ENCODE results near the gene DLGAP5. TPM values are rescaled to one million over a fixed set of nuclear protein-coding genes. Genes with fewer than 3 reads are reported as not detected.

The DLGAP5 gene, protein sequence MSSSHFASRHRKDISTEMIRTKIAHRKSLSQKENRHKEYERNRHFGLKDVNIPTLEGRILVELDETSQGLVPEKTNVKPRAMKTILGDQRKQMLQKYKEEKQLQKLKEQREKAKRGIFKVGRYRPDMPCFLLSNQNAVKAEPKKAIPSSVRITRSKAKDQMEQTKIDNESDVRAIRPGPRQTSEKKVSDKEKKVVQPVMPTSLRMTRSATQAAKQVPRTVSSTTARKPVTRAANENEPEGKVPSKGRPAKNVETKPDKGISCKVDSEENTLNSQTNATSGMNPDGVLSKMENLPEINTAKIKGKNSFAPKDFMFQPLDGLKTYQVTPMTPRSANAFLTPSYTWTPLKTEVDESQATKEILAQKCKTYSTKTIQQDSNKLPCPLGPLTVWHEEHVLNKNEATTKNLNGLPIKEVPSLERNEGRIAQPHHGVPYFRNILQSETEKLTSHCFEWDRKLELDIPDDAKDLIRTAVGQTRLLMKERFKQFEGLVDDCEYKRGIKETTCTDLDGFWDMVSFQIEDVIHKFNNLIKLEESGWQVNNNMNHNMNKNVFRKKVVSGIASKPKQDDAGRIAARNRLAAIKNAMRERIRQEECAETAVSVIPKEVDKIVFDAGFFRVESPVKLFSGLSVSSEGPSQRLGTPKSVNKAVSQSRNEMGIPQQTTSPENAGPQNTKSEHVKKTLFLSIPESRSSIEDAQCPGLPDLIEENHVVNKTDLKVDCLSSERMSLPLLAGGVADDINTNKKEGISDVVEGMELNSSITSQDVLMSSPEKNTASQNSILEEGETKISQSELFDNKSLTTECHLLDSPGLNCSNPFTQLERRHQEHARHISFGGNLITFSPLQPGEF
- 1 to 10 TPM in 1 of 2 donors, under 1 TPM in 1; 0.73 to 4.4 TPM for total RNA-seq

DNA sequence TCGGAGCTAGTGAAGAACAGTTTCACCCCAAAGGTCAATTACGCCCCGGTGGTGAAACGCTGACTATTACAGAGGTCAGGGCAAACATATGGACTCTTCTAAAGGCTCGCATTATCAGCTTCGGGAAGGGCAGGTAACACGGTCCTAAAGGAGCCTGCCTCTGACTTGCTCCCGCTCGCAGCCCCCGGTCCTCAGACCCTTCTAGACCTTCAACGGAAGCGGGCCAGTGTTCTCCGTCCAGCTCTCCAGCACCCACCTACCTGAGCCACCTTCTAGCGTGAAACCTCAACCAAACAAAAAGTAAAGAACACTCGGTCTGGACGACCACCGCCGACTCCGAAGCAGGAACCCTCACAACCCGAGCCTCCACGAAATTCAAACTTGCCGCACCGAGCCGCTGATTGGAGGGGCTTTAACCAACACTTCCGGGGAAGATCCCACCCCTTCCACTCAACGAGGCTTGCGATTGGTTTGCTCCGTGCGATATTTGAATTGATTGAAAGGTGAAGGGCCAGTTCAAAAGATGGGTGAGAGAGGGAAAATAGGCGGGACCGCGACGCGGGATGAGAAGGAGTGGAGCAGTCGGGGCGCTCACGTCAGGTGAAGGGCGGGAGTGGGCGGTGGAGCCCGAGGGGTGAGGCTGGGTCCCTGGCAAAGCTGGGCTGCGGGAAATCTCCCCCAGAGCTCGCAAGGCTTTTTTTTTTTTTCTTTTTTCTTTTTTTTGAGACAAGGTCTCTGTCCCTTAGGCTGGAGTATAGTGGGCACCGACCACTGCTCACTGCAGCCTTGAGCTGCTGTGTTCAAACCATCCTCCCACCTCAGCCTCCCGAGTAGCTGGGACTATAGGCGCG lies at the start of gene DLGAP5:
TSS of gene DLGAP5 (minus strand) at position 383 of the 851 bp plus-strand sequence. CDS start 2,406 bp downstream, outside the sequence.
- Histone ChIP-seq H3K4me1 (replicated peaks) (no peaks in the 10 kb centered on the region), H3K27ac (peak within 1 kb of the TSS; percentile 46 to 54), H3K9me3 (no peaks in the 10 kb centered on the region), H3K36me3 (no peaks in the 10 kb centered on the region), H3K27me3 (replicated peaks; ENCODE audit: insufficient read depth) (no peaks in the 10 kb centered on the region), H3K4me3 (peak within 1 kb of the TSS; percentile 32 to 36)
- DNase-seq (ENCODE audit: low spot score), result peak; percentile 92
- TF ChIP-seq, protein P1, sequence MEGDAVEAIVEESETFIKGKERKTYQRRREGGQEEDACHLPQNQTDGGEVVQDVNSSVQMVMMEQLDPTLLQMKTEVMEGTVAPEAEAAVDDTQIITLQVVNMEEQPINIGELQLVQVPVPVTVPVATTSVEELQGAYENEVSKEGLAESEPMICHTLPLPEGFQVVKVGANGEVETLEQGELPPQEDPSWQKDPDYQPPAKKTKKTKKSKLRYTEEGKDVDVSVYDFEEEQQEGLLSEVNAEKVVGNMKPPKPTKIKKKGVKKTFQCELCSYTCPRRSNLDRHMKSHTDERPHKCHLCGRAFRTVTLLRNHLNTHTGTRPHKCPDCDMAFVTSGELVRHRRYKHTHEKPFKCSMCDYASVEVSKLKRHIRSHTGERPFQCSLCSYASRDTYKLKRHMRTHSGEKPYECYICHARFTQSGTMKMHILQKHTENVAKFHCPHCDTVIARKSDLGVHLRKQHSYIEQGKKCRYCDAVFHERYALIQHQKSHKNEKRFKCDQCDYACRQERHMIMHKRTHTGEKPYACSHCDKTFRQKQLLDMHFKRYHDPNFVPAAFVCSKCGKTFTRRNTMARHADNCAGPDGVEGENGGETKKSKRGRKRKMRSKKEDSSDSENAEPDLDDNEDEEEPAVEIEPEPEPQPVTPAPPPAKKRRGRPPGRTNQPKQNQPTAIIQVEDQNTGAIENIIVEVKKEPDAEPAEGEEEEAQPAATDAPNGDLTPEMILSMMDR (IDR thresholded peaks at IDR 0.05), result no peak
- TF ChIP-seq POLR2AphosphoS5 (IDR thresholded peaks at IDR 0.05) (peak; percentile 98), POLR2A (IDR thresholded peaks at IDR 0.05) (peak; percentile 73)
- intact Hi-C loops (cut with DNase I), result no loop called here
- 2% methylated on average over 46 of the region's 46 CpGs for WGBS

DNA sequence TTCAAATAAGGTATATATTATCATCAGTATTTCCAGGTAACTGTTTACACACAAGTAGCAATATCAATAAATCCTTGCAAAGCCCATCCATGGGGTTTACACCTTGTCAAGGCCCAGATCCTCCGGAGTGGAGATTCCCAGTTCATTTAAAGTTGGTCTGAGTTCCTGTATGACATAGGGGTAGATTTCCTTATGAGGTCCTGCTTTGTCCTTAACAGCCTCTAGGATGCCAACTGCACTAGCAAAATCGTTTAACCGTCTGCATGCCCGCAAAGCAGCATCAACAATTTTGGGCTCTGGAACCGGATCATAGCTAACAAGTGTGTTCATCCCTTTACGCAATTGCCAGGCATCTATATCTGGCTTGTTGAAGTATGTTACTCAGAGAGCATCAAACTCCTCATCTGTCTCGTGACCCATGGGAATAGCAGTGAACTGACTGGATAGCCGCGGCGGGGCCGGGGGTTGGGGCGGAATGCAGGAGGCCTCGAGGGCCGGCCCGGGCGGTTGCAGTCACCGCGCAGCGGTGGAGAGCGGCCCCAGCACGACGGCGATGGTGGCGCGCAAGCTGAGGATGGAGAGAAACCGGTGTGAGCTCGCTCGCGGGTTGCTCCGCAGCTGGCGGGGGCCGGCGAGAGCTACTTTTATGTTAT lies 49.3 kb upstream of the DLGAP5 start:
- no peaks in the 10 kb centered on the region for H3K4me1 ChIP-seq (replicated peaks)
- no peaks in the 10 kb centered on the region for H3K9me3 ChIP-seq
- no peak for DNase-seq (ENCODE audit: low spot score)
- no peaks in the 10 kb centered on the region for H3K27me3 ChIP-seq (replicated peaks; ENCODE audit: insufficient read depth)
- H3K36me3 ChIP-seq, result no peaks in the 10 kb centered on the region
- intact Hi-C loops (cut with DNase I), result no loop called here
- WGBS, result 42% methylated on average over 33 of the region's 33 CpGs
- H3K27ac ChIP-seq, result no peak overlapping the region
- no peak overlapping the region for H3K4me3 ChIP-seq
- TF ChIP-seq POLR2AphosphoS5 (IDR thresholded peaks at IDR 0.05) (no peak), POLR2A (IDR thresholded peaks at IDR 0.05) (no peak)
- TF ChIP-seq, protein P1 (IDR thresholded peaks at IDR 0.05), result no peak

- Histone ChIP-seq H3K36me3 (no peaks in the 10 kb centered on the region), H3K4me3 (no peak overlapping the region), H3K27ac (no peak overlapping the region), H3K9me3 (no peaks in the 10 kb centered on the region), H3K27me3 (replicated peaks; ENCODE audit: insufficient read depth) (no peaks in the 10 kb centered on the region), H3K4me1 (replicated peaks) (no peaks in the 10 kb centered on the region)
- TF ChIP-seq POLR2AphosphoS5 (IDR thresholded peaks at IDR 0.05) (no peak), POLR2A (IDR thresholded peaks at IDR 0.05) (no peak)
- TF ChIP-seq, protein P1 (IDR thresholded peaks at IDR 0.05), result no peak
- no peak for DNase-seq (ENCODE audit: low spot score)
- intact Hi-C loops (cut with DNase I), result no loop called here
- WGBS, result 94% methylated on average over 1 of the region's 1 CpG
Observed at GRCh38 chr14:55239320-55239719, 47.9 kb upstream of the DLGAP5 start.

- no peaks in the 10 kb centered on the region for H3K36me3 ChIP-seq
- H3K9me3 ChIP-seq, result no peaks in the 10 kb centered on the region
- intact Hi-C loops (cut with DNase I), result no loop called here
- H3K27me3 ChIP-seq (replicated peaks; ENCODE audit: insufficient read depth), result peaks cover 2% of the 10 kb centered on the region
- no peak for DNase-seq (ENCODE audit: low spot score)
- TF ChIP-seq, protein P1 (IDR thresholded peaks at IDR 0.05), result no peak
- TF ChIP-seq POLR2A (IDR thresholded peaks at IDR 0.05), result no peak
- TF ChIP-seq POLR2AphosphoS5 (IDR thresholded peaks at IDR 0.05), result no peak
- H3K27ac ChIP-seq, result no peak overlapping the region
- H3K4me1 ChIP-seq (replicated peaks), result no peaks in the 10 kb centered on the region
- 87% methylated on average over 12 of the region's 12 CpGs for WGBS
- H3K4me3 ChIP-seq, result no peak overlapping the region
Observed at GRCh38 chr14:55238019-55238680, 46.8 kb upstream of the DLGAP5 start.

Measured in prostate gland (tissue), 2 donors.